OCI-LY1 (cell line): ENCODE measurements around the gene RPL7A.

Experiments
- H2AFZ ChIP-seq: fragments of 200-600 bp; sonication (generic), shearing (Covaris generic); 2 replicates; pipeline ENCODE4 v1.6.0; 2014; ENCODE audit warnings: antibody characterized with exemption, mild to moderate bottlenecking, low read length
- H3F3A ChIP-seq: fragments of 200-600 bp; sonication (generic), shearing (Covaris generic); 2 replicates; pipeline ENCODE4 v1.6.0; 2014; ENCODE audit warnings: mild to moderate bottlenecking, antibody characterized with exemption, low read length, moderate library complexity; ENCODE audit not compliant: insufficient read depth
- H3K27ac ChIP-seq: fragments of 200-600 bp; sonication (generic); 2 replicates; pipeline ENCODE4 v1.5.1; 2014; ENCODE audit warnings: low read length, mixed run types, mild to moderate bottlenecking, low read depth; ENCODE audit not compliant: poor library complexity, severe bottlenecking
- H3K27me3 ChIP-seq: fragments of 200-600 bp; sonication (generic); 2 replicates; pipeline ENCODE4 v1.6.0; 2014; ENCODE audit warnings: antibody characterized with exemption, mild to moderate bottlenecking, low read length, moderate library complexity; ENCODE audit not compliant: insufficient read depth
- H3K36me3 ChIP-seq: fragments of 200-600 bp; sonication (generic); 2 replicates; pipeline ENCODE4 v1.6.1; 2014; ENCODE audit warnings: mild to moderate bottlenecking, antibody characterized with exemption, low read length, moderate library complexity, mixed read lengths; ENCODE audit not compliant: insufficient read depth
- H3K4me1 ChIP-seq: fragments of 200-600 bp; sonication (generic); 2 replicates; pipeline ENCODE4 v1.5.1; 2014; ENCODE audit warnings: mild to moderate bottlenecking, low read length, moderate library complexity; ENCODE audit not compliant: insufficient read depth, severe bottlenecking
- H3K4me2 ChIP-seq: fragments of 200-600 bp; sonication (generic), shearing (Covaris generic); 2 replicates; pipeline ENCODE4 v1.6.1; 2014; ENCODE audit warnings: low read length
- H3K4me3 ChIP-seq: fragments of 200-600 bp; sonication (generic); 2 replicates; pipeline ENCODE4 v1.5.1; 2014; ENCODE audit warnings: low read length, low read depth, mild to moderate bottlenecking, mixed read lengths; ENCODE audit not compliant: poor library complexity, severe bottlenecking
- H3K79me2 ChIP-seq: fragments of 200-600 bp; shearing (Covaris generic); 2 replicates; pipeline ENCODE4 v1.6.1; 2016; ENCODE audit warnings: mixed run types, low read length, mixed read lengths; ENCODE audit not compliant: insufficient read depth
- H3K9ac ChIP-seq: fragments of 200-600 bp; sonication (generic), shearing (Covaris generic); 2 replicates; pipeline ENCODE4 v1.6.1; 2014; ENCODE audit warnings: mild to moderate bottlenecking, low read length, mixed read lengths
- H3K9me2 ChIP-seq: fragments of 200-600 bp; sonication (generic), shearing (Covaris generic); 2 replicates; pipeline ENCODE4 v1.6.1; 2014; ENCODE audit warnings: low read depth, mild to moderate bottlenecking, low read length, mixed read lengths
- H3K9me3 ChIP-seq: fragments of 200-600 bp; shearing (Covaris generic); 2 replicates; pipeline ENCODE4 v1.6.1; 2014; ENCODE audit warnings: low read length, mixed read lengths
- H4K20me1 ChIP-seq: fragments of 200-600 bp; sonication (generic), shearing (Covaris generic); 2 replicates; pipeline ENCODE4 v1.6.0; 2016; ENCODE audit warnings: mild to moderate bottlenecking, low read length; ENCODE audit not compliant: insufficient read depth
- CTCF ChIP-seq: fragments of 200-600 bp; sonication (generic), shearing (Covaris generic); IDR thresholded peaks from 2 replicates; pipeline ENCODE4 v1.5.1; 2017; ENCODE audit warnings: mild to moderate bottlenecking, antibody characterized with exemption, low read length, moderate library complexity, mixed read lengths
- EZH2 ChIP-seq: fragments of 200-600 bp; sonication (generic), shearing (Covaris generic); IDR thresholded peaks from 2 replicates; pipeline ENCODE4 v1.8.0; 2017; ENCODE audit warnings: borderline replicate concordance, mixed run types, mild to moderate bottlenecking, antibody characterized with exemption, low read length, moderate library complexity, mixed read lengths

Gene RPL7A

GRCh38 chr9:133344071-133344470, 3.9 kb upstream of the RPL7A start:
- Histone ChIP-seq H3K4me2 (no peak overlapping the region), H3K27me3 (no peaks in the 10 kb centered on the region), H3K4me1 (peaks cover 26% of the 10 kb centered on the region), H4K20me1 (no peaks in the 10 kb centered on the region), H3K36me3 (peaks cover 76% of the 10 kb centered on the region), H3K9me3 (no peaks in the 10 kb centered on the region), H2AFZ (no peak overlapping the region), H3K4me3 (no peak overlapping the region), H3K79me2 (peaks cover 10% of the 10 kb centered on the region), H3K27ac (no peak overlapping the region), H3F3A (no peaks in the 10 kb centered on the region), H3K9ac (no peak overlapping the region), H3K9me2 (no peaks in the 10 kb centered on the region)
- TF ChIP-seq CTCF (no peak), EZH2 (no peak)

- Histone ChIP-seq H3K9me3 (no peaks in the 10 kb centered on the region), H4K20me1 (no peaks in the 10 kb centered on the region), H3K27me3 (no peaks in the 10 kb centered on the region), H3K79me2 (peaks cover 13% of the 10 kb centered on the region), H3K9ac (no peak overlapping the region), H3K27ac (no peak overlapping the region), H3F3A (0 out of 2 replicates have a peak, but pooled peaks cover 2% of the 10 kb centered on the region), H3K9me2 (no peaks in the 10 kb centered on the region), H3K36me3 (peaks cover 76% of the 10 kb centered on the region), H3K4me1 (peaks cover 35% of the 10 kb centered on the region), H2AFZ (no peak overlapping the region), H3K4me3 (no peak overlapping the region), H3K4me2 (no peak overlapping the region)
- TF ChIP-seq EZH2 (no peak), CTCF (no peak)
Observed at GRCh38 chr9:133344979-133345378, 3.0 kb upstream of the RPL7A start.

- Histone ChIP-seq H3K79me2 (peaks cover 13% of the 10 kb centered on the region), H3K9me3 (no peaks in the 10 kb centered on the region), H3K4me2 (no peak overlapping the region), H3F3A (peaks cover 6% of the 10 kb centered on the region; the same call in 1 of the 2 replicates), H2AFZ (no peak overlapping the region), H3K27me3 (no peaks in the 10 kb centered on the region), H3K4me3 (no peak overlapping the region), H3K36me3 (peaks cover 76% of the 10 kb centered on the region), H3K9ac (no peak overlapping the region), H3K27ac (no peak overlapping the region), H3K4me1 (peaks cover 35% of the 10 kb centered on the region), H3K9me2 (no peaks in the 10 kb centered on the region), H4K20me1 (no peaks in the 10 kb centered on the region)
- TF ChIP-seq CTCF (no peak), EZH2 (no peak)
Observed at GRCh38 chr9:133345596-133345995, 2.4 kb upstream of the RPL7A start.
